HG02870 (cell line): Measurements from ENCODE around the gene STRADB.
"Not testable (repeated sequence)": the region's sequence is repeated elsewhere in the genome, so short reads cannot be mapped to it uniquely, and the experiment has no call there.

Experiments used
- ATAC-seq: cut with Tn5 transposase; IDR thresholded peaks from one replicate; pipeline ENCODE4 v1.9.1; 2021; ENCODE audit warnings: mild to moderate bottlenecking, moderate library complexity; ENCODE audit not compliant: unreplicated experiment

The STRADB gene

GRCh38 chr2:201465524-201465971 lies 14.0 kb downstream of the STRADB start:
- no peak for ATAC-seq

GRCh38 chr2:201466050-201466675 lies 14.6 kb downstream of the STRADB start:
- ATAC-seq, result no peak

GRCh38 chr2:201467666-201468065 lies 16.1 kb downstream of the STRADB start:
- no peak for ATAC-seq

- ATAC-seq, result no peak
Observed at GRCh38 chr2:201470821-201471731, 19.5 kb downstream of the STRADB start.

GRCh38 chr2:201471732-201472393 lies 20.3 kb downstream of the STRADB start:
- ATAC-seq, result no peak

- no peak for ATAC-seq
Observed at GRCh38 chr2:201472411-201472810, 20.9 kb downstream of the STRADB start.

- no peak for ATAC-seq
Observed at GRCh38 chr2:201482543-201482942, 31.0 kb downstream of the STRADB start.

GRCh38 chr2:201483342-201483741 lies 31.8 kb downstream of the STRADB start:
- no peak for ATAC-seq

- not testable (repeated sequence) for ATAC-seq
Observed at GRCh38 chr2:201483758-201484157, 32.2 kb downstream of the STRADB start.

- ATAC-seq, result no peak
Observed at GRCh38 chr2:201484805-201485204, 33.3 kb downstream of the STRADB start.

GRCh38 chr2:201490291-201490690 lies 38.8 kb downstream of the STRADB start:
- no peak for ATAC-seq

- no peak for ATAC-seq
Observed at GRCh38 chr2:201496785-201497184, 45.2 kb downstream of the STRADB start.

GRCh38 chr2:201500534-201500933 lies 49.0 kb downstream of the STRADB start:
- ATAC-seq, result no peak

GRCh38 chr2:201502713-201503112 lies 51.2 kb downstream of the STRADB start:
- ATAC-seq, result no peak

- ATAC-seq, result no peak
Observed at GRCh38 chr2:201507725-201508124, 56.2 kb downstream of the STRADB start.

- no peak for ATAC-seq
Observed at GRCh38 chr2:201513271-201513670, 61.7 kb downstream of the STRADB start.

GRCh38 chr2:201515573-201516246 lies 64.2 kb downstream of the STRADB start:
- no peak for ATAC-seq

GRCh38 chr2:201517094-201517493 lies 65.6 kb downstream of the STRADB start:
- ATAC-seq, result no peak

- ATAC-seq, result no peak
Observed at GRCh38 chr2:201520201-201520600, 68.7 kb downstream of the STRADB start.

- ATAC-seq, result no peak
Observed at GRCh38 chr2:201522965-201523364, 71.4 kb downstream of the STRADB start.

GRCh38 chr2:201523506-201523905 lies 72.0 kb downstream of the STRADB start:
- no peak for ATAC-seq
